Panc1 (cell line): ENCODE data around the gene FBXW7.

ENCODE experiments used
- POLR2AphosphoS5 ChIP-seq: IDR thresholded peaks from 2 replicates; pipeline ENCODE4 v1.6.1; 2012; ENCODE audit warnings: mild to moderate bottlenecking, low read depth, low read length, moderate library complexity
- SIN3A ChIP-seq: IDR thresholded peaks from 2 replicates; pipeline ENCODE4 v1.6.1; 2012; ENCODE audit warnings: low read depth, mild to moderate bottlenecking, low read length, moderate library complexity, borderline replicate concordance; ENCODE audit not compliant: insufficient read depth
- TF ChIP-seq, protein P1 (sequence below): fragments of 450-650 bp; IDR thresholded peaks from 2 replicates; pipeline ENCODE4 v1.5.1; 2017; ENCODE audit warnings: mild to moderate bottlenecking
- TF ChIP-seq, protein P2 (sequence below), 2 experiments: IDR thresholded peaks; 2 replicates each; pipeline ENCODE4 v1.6.1; 2011 to 2012; ENCODE audit warnings: low read depth in 2 of 2, control low read depth in 1 of 2, low read length in 1 of 2, mild to moderate bottlenecking in 1 of 2, moderate library complexity in 1 of 2; ENCODE audit not compliant: insufficient read depth in 1 of 2

DNA sequence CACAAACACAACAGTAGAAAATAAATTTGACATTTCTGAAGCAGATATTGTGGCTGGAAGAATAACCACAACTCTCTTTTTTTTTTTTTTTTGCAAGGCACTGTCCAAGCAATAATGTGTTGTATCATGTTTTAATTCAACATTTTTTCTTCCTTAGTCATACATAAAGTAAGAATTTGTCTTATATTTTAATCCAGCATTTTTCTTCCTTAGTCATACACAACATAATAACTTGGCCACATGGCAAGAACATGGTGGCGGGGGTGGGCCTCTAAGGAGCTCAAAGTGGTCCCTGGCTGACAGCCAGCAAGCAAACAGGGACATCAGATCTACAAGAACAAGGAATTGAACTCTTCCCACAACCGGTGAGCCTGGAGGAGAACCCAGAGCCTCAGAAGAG, 20.2 kb downstream of the FBXW7 start:
- no peak for TF ChIP-seq SIN3A
- no peak for TF ChIP-seq POLR2AphosphoS5
- TF ChIP-seq, protein P1, sequence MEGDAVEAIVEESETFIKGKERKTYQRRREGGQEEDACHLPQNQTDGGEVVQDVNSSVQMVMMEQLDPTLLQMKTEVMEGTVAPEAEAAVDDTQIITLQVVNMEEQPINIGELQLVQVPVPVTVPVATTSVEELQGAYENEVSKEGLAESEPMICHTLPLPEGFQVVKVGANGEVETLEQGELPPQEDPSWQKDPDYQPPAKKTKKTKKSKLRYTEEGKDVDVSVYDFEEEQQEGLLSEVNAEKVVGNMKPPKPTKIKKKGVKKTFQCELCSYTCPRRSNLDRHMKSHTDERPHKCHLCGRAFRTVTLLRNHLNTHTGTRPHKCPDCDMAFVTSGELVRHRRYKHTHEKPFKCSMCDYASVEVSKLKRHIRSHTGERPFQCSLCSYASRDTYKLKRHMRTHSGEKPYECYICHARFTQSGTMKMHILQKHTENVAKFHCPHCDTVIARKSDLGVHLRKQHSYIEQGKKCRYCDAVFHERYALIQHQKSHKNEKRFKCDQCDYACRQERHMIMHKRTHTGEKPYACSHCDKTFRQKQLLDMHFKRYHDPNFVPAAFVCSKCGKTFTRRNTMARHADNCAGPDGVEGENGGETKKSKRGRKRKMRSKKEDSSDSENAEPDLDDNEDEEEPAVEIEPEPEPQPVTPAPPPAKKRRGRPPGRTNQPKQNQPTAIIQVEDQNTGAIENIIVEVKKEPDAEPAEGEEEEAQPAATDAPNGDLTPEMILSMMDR, result no peak
- TF ChIP-seq, protein P2, sequence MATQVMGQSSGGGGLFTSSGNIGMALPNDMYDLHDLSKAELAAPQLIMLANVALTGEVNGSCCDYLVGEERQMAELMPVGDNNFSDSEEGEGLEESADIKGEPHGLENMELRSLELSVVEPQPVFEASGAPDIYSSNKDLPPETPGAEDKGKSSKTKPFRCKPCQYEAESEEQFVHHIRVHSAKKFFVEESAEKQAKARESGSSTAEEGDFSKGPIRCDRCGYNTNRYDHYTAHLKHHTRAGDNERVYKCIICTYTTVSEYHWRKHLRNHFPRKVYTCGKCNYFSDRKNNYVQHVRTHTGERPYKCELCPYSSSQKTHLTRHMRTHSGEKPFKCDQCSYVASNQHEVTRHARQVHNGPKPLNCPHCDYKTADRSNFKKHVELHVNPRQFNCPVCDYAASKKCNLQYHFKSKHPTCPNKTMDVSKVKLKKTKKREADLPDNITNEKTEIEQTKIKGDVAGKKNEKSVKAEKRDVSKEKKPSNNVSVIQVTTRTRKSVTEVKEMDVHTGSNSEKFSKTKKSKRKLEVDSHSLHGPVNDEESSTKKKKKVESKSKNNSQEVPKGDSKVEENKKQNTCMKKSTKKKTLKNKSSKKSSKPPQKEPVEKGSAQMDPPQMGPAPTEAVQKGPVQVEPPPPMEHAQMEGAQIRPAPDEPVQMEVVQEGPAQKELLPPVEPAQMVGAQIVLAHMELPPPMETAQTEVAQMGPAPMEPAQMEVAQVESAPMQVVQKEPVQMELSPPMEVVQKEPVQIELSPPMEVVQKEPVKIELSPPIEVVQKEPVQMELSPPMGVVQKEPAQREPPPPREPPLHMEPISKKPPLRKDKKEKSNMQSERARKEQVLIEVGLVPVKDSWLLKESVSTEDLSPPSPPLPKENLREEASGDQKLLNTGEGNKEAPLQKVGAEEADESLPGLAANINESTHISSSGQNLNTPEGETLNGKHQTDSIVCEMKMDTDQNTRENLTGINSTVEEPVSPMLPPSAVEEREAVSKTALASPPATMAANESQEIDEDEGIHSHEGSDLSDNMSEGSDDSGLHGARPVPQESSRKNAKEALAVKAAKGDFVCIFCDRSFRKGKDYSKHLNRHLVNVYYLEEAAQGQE (IDR thresholded peaks at IDR 0.05; ENCODE audit: insufficient read depth in 1 of 2, low read depth in 2 of 2, low read length in 1 of 2), result no peak
